Fibroblast of skin of left biceps (primary cell): ENCODE data around the gene SH3D19.
"Not testable (repeated sequence)": the region's sequence is repeated elsewhere in the genome, so short reads cannot be mapped to it uniquely, and the experiment has no call there.

ENCODE experiments used
- DNase-seq, 2 experiments: peaks; one replicate each; pipeline ENCODE4 v3.0.0-alpha.2; 2013; ENCODE audit warnings: low read depth in 2 of 2

SH3D19 gene

DNA sequence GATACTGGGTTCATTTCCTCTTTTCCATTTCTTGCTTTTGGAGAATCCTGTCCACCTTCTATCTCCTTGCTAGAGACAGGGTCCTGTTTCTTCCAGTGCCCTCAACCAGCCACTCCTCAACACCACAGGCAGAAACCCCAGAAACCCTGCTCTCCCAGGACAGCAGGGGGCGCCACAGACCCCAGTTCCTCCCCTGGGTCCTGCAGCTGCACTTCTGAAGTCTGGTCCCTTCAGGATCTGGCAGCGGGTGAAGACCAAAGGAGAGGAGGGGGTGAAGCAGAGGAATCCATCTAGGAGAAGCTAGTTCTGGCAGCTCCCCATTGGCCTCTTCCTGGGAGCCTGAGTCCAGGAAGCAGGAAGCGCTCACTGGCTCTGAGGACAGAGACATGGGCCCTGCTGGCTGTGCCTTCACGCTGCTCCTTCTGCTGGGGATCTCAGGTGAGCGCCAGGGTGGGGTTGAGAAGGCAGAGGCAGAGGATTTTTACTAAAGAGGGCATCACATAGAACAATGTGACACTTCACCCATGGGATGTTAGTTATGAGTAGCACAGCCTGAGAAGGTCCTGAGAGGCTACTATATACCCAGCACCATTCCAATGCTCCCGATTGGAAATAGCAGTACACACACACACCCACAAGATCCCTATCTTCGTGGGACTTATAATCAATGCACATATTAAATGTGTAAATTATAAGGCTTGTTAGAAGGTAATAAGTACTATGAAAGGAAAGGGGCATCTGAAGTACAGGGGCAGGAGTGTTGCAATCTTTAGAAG, 48.4 kb downstream of the SH3D19 start, which contains the start of gene PRSS48:
PRSS48 (plus strand) TSS at position 375 of the 776 bp plus-strand sequence; CDS start at position 387, 12 bp downstream.
- DNase-seq, result peak; percentile 9 to 13

DNA sequence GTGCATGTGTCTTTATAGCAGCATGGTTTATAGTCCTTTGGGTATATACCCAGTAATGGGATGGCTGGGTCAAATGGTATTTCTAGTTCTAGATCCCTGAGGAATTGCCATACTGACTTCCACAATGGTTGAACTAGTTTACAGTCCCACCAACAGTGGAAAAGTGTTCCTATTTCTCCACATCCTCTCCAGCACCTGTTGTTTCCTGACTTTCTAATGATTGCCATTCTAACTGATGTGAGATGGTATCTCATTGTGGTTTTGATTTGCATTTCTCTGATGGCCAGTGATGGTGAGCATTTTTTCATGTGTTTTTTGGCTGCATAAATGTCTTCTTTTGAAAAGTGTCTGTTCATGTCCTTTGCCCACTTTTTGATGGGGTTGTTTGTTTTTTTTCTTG, 56.5 kb downstream of the SH3D19 start:
- DNase-seq, result not testable (repeated sequence)

DNA sequence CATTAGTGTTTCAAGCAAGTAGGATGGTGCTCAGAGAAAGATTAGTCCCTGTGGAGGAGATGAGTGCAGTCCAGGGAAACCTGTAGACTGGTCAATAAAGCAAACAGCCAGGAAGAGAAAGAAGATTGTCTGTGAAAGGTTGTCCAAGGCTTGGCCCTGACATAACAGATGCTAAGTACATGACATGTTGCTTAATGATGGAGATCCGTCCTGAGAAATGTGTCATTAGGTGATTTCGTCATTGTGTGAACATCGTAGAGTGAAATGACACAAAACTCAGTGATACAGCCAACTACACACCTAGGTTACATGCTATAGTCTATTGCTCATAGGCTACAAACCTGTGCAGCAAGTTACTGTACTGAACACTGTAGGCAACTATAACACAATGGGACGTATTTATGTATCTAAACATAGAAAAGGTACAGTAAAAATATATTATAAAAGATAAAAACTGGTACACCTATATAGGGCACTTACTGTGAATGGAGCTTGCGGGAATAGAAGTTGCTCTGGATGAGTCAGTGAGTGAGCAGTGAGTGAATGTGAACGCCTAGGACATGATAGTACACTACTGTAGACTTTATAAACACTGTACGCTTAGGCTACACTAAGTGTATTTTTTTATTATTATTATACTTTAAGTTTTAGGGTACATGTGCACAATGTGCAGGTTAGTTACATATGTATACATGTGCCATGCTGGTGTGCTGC, 57.4 kb downstream of the SH3D19 start:
- no peak for DNase-seq

DNA sequence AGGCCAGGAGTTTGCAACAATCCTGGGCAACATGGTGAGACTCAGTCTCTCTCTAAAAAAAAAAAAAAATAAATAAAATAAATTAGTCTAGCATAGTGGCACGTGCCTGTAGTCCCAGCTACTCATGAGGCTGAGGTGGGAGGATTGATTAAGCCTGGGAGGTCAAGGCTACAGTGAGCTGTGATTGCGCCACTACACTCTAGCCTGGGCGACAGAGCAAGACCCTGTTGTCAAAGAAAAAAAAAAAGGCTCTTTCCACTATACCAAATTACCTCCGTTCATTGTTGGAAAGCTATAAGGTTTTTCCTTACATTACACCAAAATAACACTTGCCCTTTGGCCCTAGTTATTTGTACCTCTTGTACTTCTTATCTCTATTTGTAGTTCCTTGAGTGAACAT, 58.3 kb downstream of the SH3D19 start:
- DNase-seq, result no peak

DNA sequence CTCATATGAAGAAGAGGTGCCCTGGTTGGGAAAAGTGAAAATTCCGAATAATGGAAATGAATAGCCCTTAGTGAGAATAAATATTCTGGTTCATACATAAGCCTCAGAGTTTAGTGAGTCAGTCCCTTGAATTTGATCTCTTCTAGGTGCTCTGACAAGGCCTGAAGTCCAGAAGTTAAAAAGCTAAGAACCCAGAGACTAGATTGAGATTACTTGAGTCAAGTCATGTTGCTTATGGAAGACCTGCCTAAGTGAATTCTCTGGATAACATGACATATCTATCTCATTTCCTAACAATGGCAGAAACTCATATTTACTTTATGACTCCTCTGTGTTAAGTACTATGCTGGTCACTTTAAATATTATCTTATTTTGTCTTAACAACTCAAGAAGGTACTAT, 58.9 kb downstream of the SH3D19 start:
- DNase-seq, result no peak

DNA sequence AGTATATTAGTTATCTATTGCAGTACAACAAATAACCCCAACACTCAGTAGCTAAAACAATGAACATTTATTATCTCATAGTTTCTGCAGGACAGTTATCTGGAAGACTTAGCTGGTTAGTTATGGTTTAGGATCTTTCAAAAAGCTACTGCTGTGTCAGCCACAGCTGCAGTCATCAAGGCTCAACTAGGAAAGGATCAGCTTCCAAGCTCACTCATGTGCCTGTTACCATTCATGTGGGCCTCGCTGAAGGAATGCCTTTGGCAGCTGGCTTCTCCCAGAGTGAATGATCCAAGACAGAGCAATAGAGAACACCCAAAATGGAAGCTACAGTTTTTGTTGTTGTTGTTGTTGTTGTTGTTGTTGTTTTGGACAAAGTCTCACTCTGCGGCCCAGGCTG, 62.0 kb downstream of the SH3D19 start:
- DNase-seq, result no peak

DNA sequence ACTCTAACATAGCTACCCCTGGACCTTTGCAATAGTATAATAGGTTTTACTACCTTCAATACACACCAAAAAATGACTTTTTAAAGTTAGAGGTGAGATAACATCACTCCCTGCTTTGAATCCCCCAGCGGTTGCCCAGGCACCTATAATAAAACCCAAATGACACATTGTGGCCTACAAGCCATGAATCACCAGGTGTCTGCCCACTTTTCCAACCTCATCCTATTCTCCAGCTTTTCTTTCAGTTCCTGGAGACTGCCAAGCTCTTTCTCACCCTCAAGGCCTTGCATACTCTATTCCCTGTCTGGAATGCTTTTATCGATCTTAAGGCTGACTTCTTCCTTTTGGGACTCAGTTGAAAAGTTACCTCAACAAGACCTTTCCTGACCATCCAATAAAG, 64.9 kb downstream of the SH3D19 start:
- no peak for DNase-seq

DNA sequence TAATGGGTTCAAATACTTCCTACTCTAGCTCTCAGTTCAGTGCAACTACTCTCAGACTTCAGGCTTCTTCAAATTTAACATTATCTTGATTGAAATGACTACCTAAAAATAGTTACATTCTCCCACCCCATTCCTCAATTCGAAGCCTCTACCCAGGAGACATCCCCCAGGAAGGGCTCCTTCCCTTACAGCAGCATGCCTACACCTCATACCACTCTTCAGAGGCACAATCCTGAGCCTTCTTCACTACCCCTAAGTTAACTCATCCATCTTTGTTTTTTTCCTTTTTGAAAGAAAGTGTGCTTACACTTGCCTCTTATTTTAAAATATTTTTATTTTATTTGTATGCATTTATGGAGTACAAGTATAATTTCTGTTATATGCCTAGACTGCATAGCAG, 65.7 kb downstream of the SH3D19 start:
- no peak for DNase-seq

DNA sequence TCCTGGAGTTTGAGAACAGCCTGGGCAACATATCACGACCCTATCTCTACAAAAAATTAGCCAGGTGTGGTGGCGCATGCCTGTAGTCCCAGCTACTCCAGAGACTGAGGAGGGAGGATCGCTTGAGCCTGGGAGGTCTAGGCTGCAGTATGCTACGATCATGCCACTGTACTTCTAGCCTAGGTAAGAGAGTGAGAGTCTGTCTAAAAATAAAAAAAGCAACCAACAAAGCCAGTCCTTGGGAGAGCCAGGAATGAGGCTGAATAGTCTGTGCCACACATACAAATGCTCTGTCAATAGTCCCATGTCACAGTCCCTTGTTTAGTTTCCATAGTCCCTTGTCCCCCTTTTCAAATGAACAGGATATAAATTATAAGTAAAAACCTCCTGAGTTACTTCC, 67.7 kb downstream of the SH3D19 start:
- no peak for DNase-seq

DNA sequence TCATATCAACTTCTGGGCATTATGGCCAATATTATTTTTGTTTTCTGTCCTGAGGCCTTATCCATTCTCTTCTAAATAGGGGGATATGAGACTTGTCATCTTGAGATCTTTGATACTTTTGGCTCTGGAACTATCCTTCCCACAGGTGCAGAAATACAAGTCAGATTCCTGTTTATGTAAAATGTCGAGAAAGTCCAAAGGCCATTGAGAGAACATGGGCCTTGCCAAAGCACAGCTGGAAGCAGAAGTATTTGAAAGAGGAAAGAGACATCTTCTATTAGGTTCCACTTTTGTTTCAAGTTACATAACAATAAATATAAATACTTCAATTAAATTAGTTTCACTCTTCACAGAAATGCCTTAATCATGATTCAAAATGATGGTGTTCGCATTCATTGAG, 69.3 kb downstream of the SH3D19 start:
- no peak for DNase-seq

DNA sequence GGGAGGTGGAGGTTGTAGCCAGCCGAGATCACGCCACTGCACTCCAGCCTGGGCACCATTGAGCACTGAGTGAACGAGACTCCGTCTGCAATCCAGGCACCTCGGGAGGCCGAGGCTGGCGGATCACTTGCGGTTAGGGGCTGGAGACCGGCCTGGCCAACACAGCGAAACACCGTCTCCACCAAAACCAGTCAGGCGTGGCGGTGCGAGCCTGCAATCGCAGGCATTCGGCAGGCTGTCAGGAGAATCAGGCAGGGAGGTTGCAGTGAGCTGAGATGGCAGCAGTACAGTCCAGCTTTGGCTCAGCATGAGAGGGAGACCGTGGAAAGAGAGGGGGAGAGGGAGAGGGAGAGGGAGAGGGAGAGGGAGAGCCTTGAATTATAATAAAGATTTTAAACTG, 69.7 kb downstream of the SH3D19 start:
- DNase-seq, result not testable (repeated sequence)

DNA sequence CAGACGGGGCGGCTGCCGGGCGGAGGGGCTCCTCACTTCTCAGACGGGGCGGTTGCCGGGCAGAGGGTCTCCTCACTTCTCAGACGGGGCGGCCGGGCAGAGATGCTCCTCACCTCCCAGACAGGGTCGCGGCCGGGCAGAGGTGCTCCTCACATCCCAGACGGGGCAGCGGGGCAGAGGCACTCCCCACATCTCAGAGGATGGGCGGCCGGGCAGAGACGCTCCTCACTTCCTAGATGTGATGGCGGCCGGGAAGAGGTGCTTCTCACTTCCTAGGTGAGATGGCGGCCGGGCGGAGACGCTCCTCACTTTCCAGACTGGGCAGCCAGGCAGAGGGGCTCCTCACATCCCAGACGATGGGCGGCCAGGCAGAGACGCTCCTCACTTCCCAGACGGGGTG, 70.2 kb downstream of the SH3D19 start:
- DNase-seq, result not testable (repeated sequence)

DNA sequence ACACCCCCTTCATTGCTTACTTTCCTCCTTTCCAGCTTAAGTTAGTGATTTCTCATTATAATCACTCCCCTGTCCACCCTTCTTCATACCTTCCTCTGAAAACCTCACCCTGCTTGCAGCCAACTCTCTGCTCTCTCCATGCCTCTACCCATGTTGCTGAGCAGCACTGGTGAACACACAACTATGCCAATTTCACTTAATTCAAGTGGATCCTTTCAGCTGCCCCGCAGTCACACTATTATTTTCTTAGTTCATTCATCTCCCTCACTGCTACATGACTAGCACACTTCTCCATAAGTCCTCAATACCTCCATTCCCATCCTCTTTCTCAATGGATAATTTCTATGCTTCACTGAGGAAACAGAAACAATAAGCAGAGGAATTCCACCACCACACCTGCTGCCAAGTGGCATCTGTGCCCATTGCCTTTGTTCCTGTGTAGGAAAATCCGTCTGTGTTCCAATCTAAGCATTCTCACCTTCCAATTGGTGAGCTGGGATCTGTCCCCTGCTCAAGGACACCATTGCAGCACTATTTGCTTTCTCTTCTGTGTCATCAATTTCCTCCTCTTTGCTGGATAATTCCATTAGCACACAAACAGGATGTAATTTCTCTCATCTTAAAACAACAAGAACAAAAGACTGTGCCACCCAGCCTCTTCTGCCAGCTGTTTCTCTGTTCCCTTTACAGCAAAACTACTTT, 73.7 kb downstream of the SH3D19 start:
- DNase-seq, result no peak

DNA sequence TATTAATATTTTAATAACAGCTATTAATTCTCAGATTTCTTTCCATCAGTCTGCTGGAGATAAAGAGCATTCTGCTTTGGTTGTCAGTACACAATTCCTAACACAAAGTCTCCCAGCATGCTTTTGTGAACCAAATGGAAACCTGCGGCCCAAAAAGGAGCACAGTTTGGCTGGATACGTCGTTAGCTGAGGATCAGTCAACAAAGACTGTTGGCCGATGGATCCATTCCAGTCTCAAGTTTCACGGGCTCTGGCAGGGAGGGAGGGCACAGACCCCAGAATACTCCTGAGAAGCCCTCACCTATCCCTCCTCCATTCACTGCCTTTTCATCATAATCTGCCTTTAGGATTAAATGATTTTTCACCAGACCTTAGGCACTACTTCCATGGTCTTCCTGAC, 74.7 kb downstream of the SH3D19 start:
- DNase-seq, result no peak

DNA sequence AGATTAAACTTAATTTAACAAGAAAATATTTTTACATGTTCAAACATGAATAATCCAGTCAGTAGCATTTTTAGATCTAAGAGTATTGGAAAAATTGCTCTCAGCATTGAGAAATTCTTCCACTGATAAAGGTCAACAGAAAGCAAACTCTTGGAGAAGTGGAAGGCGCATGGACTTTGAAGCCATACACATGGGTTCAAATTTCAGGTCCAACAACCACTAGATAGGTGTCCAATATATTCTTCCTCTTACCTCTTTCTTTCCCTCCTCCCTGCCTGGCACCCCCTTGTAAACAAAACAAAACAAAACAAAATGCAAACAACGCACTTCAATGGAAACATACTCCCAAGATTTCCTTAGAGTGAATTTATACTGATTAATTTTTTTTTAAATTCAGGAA, 76.9 kb downstream of the SH3D19 start:
- DNase-seq, result no peak

DNA sequence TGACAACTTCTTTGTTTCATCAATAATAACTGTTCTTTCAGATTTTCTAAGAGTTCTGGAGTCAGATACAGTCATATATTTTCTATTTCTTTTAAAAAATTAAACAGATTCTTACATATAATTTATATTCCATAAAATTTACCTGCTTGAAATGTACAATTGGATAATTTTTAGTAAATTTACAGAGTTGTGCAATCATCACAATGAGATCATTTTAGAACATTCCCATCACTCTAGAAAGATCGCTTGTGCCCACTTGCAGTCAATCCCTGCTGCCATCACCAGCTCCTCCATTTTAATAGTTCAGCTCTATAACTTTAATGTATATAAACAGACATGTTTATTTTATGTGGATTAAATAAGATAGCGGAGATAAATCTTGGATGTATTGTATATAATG, 78.0 kb downstream of the SH3D19 start:
- DNase-seq, result no peak

DNA sequence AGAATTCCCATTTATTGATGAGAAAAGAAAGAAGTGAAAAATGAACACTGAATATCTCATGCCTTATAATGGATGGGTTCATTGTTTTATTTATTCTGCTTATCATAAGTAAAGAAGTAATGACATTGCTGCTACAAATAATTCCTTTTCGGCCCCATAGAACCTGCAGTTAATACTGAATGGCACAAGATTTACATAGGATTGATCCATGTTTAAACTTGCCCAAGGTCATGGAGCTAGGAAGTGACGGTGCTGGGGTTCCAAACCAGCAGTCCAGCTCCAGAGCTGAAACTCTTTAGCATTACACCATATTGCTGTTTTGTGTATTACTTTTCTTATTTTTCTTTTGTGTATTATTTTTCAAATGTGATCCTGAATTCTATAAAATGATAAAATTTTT, 78.7 kb downstream of the SH3D19 start:
- no peak for DNase-seq

DNA sequence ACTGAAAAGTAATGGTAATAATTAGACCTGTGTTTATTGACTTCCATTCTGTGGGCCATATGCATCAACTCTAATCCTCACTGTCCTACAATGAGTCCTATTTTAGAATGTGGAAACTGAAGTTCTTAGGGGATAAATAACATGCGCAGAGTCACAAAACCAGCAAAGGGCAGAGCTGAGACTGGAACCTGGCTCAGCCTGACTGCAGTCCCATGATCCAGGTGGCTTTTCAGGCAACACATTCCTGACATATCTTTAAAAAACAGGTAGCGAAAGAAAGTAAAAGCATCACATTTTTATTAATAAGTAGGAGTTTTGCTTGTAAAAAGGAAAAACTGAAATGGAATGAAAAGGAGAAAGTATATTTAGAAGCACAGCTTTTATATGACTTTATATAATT, 83.1 kb downstream of the SH3D19 start:
- no peak for DNase-seq

DNA sequence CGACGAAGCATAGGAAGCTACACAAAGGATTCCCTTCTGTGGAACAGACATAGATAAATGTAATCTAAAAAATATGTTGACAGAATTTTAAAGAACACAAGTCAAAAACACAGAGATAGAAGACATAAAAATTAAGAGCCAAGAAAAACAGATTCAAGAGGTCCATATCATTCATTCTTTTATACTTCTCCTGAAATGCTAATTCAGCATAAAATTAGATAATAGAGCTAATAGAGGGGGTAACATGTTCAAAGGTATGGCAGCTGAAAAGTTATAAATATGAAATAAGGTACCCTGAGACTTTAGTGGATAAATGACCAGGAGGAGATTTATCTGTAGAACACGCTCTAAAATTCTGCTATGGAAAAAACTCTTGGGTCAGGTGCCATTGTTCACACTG, 85.8 kb downstream of the SH3D19 start:
- DNase-seq, result no peak

DNA sequence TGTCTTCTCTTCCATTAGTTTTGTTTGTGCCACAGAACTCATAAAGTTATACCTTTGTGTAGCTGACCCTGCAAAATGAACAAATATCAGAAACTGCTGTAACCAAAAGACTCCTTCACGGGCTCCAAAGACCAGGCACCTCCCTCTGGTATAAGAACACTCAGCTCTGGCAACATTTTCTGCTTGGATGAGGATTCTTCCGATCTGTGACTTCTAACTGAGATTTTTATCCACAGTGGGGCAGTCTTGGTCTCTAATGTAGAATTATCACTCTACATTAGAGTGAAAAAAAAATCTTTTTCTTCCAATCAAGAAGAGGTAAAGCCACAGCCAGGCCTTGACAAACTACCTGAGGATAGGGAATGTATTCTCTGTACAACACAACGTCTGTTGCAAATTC, 86.9 kb downstream of the SH3D19 start:
- no peak for DNase-seq

DNA sequence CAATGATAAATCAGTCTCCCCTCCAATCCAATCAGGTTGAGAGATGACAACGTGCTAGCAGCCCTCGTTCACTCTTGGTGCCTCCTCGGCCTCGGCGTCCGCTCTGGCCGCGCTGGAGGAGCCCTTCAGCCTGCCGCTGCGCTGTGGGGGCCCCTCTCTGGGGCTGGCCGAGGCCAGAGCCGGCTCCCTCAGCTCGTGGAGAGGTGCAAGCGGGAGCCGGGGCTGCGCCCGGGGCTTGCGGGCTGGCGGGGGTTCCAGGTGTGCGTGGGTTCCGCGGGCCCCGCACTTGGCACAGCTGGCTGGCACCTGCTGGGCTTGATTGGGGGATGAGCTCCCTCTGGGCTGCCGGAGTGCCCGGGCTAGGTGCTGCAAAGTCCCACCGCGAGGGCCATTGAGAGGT, 89.4 kb downstream of the SH3D19 start:
- DNase-seq, result no peak

DNA sequence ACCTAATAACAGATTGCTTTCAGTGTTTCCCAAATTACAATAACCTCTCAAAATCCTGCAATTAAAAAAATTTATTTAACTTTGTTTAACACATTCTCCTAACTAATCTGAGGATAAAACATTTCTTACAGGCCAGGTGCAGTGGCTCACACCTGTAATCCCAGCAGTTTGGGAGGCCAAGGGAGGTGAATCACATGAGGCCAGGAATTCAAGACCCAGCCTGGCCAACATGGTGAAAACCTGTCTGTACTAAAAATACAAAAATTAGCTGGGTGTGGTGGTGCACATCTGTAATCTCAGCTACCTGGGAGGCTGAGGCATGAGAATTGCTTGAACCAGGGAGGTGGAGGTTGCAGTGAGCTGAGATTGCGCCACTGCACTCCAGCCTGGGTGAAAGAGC, 90.0 kb downstream of the SH3D19 start:
- not testable (repeated sequence) for DNase-seq

DNA sequence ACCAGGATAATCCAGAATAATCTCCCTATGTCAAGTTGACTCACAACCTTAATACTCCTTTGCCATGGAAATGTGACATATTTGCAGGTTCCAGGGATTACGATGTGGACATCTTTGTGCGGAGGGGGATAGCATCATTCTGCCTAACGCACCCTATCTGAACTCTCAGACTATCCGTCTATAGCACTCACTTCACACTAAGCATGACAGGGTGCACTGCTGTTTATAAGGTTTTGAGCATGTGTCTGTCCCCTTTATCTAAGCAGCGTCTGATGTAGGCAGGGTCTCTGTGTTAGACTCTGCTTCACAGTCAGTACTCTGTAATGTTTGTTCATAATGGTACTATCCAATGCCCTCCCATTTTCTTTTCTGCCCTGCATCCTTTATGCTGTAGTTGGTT, 91.8 kb downstream of the SH3D19 start:
- DNase-seq, result no peak
